NCI-H187 (cell line): ENCODE results near the gene DVL1.
"Not testable (repeated sequence)": the region's sequence is repeated elsewhere in the genome, so short reads cannot be mapped to it uniquely, and the experiment has no call there.

Experiments
- DNase-seq, 2 experiments: peaks; one replicate each; lab custom pipeline; 2025; lab: John Stamatoyannopoulos, UW

Gene DVL1

DNA sequence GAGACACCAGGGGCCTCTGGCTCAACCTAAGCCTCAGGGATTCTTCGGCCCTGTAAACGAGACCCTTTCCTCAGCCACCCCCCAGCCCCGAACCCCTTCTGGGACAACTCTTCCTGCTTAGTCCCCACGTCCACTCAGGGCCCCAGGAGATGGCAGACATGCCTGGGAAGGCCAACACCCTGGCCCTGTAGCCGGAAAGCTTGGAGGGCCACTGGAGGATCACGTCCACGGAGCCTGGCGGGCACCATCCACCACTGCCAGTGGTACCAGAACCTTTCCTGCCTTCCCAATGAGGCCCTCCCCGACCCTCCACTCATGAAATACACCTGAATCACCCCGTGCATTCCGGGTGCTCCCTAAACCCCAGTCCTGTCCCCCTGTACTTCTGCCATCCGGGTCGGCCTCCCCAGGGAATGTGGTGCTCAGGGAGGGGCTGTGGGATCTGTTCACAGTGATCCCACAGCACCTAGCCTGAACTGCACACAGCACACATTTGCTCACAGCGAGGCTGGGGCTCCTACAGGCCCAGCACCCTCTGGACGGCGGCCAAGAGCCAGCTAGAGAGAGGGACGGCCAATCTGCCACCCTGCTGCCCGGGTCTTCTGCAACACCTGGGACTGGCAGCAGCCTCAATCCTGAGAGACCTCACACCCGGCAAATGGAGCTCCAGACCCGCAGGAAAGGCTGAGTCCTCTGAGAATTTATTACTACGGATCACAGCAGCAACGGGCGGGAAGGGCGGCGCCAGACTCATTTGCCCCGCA, 24.0 kb upstream of the DVL1 start:
- no peak for DNase-seq

DNA sequence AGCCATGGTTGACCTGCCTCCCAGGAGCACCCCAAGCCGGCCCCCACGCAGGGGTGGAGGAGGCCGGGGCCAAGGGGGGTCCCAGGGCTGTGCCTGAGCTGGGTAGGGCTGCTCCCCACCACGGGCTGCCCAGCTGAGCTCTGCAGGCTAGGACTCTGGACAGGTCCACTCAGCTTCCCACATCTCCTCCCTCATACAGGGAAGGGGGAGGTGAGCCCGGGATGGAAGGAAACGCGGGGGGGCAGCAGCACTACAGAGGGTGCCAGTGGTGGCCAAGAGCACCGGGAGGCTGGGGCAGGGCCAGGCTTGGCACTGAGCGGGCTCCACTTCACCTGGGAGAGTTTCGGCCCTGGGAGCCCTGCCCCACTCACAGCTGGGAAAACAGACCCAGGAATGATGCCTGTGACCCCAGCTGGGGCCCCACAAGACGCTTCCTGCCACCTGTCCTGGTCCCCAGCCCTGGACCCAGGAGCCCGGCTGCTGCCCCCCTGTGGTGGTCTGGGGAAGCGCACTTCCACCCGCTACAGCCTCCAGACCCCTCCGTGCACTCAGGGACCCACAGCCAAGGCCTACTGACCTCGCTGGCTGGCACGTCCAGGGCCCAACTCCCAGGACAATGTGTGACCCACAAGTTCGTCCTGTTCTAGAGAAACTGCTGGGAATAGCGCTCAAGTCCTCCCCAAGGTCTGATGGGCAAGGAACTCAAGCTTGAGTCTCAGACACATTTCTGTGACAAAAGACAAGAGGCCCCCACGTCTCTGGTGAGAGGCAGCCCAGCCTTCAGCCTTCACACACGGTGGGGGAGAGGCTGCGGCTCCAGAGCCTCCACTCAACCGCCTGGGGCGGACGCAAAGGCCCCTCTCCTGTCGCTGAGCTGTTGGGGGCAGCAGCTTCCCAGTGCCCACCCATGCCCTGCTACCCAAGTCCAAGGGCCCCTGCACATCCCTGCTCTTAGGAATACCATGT, 22.8 kb upstream of the DVL1 start:
- DNase-seq = peak in 1 of 2 experiments; percentile 13

GRCh38 chr1:1371364-1371745, 22.1 kb upstream of the DVL1 start:
- no peak for DNase-seq

DNA sequence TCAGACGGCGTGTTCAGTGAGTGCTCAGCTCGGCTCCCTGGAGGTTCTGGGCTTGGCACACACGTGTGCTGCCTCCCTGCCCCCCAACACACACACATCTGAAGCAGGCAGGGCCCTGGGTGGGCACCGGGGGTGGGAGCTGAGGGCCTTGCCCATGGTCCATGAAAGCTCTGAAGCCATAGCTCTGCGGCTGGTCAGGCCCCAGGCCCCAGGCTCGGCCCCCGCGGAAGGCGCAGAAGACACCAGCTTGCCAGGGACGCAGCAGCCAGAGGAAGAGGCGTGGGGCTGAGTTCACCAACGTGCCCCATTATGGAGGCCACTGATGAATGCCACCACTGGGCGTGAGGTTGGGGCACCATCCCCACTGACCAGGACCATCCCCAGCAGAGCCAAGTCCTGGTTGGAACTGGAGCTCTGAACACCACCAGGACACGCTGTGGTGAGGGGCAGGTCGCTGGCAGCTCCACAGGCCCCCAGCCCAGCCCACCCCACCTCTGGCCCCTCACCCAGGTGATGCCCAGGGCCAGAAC, 21.6 kb upstream of the DVL1 start:
- no peak for DNase-seq

DNA sequence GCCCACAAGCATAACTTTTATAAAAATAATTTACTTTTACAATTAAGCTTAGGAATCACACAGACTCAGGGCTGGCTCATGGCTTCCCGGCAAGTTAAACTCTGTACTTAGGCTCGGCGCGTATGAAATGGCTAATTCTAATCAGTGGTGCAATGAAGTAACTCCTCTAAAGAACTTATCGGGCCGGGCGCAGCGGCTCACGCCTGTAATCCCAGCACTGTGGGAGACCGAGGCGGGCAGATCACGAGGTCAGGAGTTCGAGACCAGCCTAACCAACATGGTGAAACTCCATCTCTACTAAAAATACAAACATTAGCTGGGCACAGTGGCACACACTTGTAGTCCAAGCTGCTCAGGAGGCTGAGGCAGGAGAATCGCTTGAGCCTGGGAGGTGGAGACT, 20.9 kb upstream of the DVL1 start:
- not testable (repeated sequence) for DNase-seq

- no peak for DNase-seq
These were observed 18.1 kb upstream of the DVL1 start for GRCh38 chr1:1367315-1367714.

DNA sequence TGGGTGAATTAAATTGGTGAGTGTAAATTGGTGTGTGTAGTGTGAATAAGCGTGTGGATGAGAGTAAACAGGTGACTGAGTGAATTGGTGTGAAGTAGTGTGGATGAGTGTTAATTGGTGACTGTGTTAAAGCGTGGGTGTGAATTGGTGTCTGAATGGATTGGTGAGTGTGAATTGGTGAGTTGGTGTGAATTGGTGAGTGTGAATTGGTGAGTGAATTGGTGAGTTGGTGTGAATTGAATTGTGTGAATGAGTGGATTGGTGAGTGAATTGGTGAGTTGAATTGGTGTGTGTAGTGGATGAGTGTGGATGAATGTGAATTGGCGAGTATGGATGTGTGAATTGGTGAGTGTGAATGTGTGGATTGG, 17.5 kb upstream of the DVL1 start:
- no peak for DNase-seq

DNA sequence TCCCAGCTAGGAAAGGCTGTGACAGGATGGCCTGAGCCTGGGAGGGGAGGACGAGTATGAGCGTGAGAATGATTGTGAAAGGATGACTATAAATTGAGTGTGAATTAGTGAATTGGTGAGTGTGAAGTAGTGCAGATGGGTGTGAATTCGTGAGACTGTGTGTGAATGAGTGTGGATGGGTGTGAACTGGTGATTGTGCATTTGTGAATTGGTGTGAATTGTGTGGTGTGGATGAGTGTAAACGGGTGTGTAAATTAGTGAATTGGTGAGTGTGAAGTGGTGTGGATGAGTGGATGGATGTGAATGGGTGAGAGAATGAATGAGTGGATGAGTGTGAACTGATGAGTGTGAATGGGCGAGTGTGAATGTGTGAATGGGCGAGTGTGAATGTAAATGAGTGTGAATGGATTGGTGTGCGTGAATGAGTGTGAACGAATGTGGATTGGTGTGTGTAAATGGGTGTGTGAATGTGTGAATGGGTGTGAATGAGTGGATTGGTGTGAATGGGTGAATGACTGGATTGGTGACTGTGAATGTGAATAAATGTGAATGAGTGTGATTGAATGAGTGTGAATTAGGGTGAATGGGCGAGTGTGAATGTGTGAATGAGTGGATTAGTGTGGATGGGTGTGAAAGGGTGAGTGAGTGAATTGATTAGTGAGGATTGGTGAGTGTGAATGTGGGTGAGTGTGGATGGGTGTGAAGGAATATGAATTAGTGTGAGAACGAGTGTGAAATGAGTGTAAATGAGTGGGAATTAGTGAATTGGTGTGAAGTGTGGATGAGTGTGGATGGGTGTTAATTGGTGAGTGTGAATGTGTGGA, 16.9 kb upstream of the DVL1 start:
- no peak for DNase-seq

GRCh38 chr1:1364266-1364665, 15.0 kb upstream of the DVL1 start:
- no peak for DNase-seq

GRCh38 chr1:1361982-1362423, 12.8 kb upstream of the DVL1 start:
- DNase-seq = no peak

GRCh38 chr1:1361233-1361981, 12.2 kb upstream of the DVL1 start:
- no peak for DNase-seq

GRCh38 chr1:1360506-1361169, 11.4 kb upstream of the DVL1 start:
- DNase-seq = no peak

DNA sequence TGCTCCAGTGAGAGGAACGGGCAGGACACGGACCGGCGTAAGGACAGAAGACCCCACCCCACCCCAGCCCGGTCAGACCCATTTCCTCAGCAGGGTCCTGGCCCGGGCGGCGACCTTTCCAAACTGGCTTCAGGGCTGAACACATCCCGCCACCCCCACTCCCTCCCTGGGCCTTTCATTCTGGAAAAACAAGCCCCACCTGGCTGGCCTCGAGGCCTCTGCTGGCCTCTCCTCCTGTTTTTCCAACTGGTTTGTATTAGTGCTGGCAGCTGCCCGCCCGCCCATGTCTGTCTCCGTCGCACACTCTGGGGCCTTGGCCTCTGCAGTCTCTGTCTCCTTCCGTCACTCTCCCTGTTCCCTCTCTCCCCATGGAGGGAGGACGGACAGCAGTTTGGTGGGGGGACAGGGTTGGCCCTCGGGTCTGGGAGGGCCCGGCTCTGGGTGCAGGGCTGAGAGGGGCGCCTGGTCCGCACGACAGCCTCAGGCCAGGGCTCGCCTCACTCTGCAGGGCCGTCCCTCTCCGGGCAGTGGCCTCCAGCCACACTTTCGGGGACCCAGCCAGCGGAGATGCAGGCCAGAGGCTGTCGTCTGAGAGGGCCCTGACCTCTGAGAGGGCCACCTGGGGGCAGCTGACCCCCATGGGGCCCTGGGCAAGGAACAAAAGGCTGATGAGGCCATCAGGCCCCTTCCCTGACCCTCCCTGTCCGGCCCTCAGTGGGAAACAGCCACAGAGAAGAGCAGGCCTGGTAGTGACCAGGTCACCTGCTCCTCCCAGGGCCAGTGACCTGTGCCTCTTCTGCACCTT, 10.6 kb upstream of the DVL1 start:
- no peak for DNase-seq

DNA sequence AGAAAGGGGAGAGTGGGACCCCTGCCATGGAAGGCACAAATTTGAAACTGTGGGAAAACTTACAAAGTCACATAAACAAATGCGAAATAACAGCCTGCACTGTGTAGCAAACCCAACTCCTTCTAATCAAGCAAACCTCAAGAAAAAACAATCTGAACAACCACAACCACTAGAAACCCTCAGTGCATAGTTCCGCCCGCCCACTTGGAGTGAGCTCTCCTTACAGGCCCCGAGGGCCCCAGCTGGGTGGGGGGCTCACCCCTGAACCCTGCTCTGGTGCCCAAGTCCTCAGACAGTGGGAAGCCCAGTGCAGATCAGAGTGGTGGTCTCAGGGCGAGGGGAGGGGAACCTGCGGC, 10.1 kb upstream of the DVL1 start:
- no peak for DNase-seq

DNA sequence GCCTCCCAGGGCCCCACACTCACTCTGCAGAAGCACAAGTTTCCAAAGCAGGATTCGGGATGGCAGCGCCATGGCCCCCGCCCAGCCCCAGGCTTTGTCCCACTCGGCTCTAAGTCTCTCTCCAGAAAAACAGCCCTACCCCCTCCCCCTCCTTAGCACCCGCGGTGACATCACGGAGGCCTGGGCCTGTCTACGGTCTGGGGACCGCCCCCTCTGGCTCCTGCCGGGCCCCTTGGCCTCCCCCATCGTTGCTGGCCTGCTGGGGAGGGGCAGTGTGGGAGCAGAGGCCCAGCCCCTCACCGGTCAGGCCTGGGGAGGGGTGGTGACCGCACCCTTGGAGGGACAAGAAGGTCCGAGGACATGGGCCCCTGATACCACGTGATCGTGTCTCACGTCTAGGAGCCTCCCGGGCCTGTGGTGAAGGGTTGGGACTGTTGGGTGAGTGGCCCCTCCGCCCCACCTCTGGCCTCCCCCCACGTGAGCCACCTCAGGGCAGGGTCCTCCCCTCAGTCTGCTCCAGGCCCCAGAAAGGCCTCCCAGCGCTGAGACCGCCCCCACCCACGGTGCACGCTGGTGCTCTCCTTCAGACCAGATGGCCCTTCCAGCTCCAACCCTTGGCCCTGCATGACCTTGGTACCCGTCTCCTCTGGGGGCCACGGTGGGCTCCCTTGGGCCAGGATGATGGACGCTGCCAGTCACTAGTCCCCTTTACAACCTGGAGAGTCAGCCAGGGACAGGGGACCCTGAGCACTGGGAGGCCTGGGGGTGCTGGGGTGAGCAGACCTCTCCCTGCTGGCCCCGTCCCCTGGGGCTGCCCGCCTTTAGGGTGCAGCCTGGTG, 9.4 kb upstream of the DVL1 start, which contains the start of gene MXRA8:
Gene MXRA8 (minus strand): TSS at position 123 of the 839 bp plus-strand sequence. CDS start 51 bp downstream, at position 72.
- DNase-seq = no peak

DNA sequence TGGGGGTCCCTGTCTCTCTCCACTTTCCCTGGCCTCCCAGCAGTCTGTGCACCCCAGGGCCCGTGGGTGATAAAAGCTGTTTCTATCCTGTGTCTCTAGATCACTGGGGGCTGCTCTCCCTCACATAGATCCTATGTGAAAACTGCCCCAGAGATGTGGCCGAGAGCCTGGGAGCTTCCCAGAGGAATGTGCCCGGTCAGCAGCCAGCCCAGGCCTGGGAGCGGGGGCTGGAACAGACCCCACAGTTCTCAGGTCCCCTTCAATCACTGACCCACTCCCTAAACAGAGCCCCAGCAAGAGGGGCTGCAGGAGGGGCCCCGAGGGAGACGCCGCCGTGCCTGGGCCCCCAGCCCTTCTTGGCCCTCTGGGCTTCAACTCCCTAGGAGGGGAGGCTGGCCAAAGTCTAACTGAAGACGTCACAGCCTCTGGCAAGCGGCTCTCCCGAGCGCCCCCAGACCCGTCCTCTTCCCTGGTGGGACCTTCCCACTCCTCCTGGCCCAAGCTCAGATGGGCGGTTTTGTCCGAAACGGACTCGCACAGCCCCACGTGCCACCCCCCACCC, 8.7 kb upstream of the DVL1 start:
- DNase-seq = no peak

- no peak for DNase-seq
These were observed 7.7 kb upstream of the DVL1 start for GRCh38 chr1:1356796-1357401.

GRCh38 chr1:1356166-1356795, 7.1 kb upstream of the DVL1 start:
- no peak for DNase-seq
